Adipose tissue (tissue), 3 donors: ENCODE measurements around the gene EBLN2. TPM values are rescaled to one million over a fixed set of nuclear protein-coding genes. Genes with fewer than 3 reads are reported as not detected.
"Not testable (repeated sequence)": the region's sequence is repeated elsewhere in the genome, so short reads cannot be mapped to it uniquely, and the experiment has no call there.

Experiments
- H3K27ac ChIP-seq: one replicate; pipeline ENCODE4 v1.5.1; 2013; ENCODE audit warnings: low read depth, low read length
- WGBS, 3 donors: extraction: QIAGEN DNeasy Blood & Tissue Kit; methylation state at CpG; one replicate each; pipeline ENCODE4 v1.1.7; 2013; 5-methylcytosine and 5-hydroxymethylcytosine counted together
- polyA plus RNA-seq, 3 donors: library from polyadenylated mRNA; stranded (reverse); fragments of 200-250 nt; gene quantifications; one replicate each; pipeline ENCODE4 v1.2.3, GENCODE V29; 2013
- donor health status: healthy with polysubstance abuse.
- donor health status: Bipolar disorder and iron deficiency.
- donor health status: healthy.

EBLN2 gene
- polyA plus RNA-seq, 3 donors = 0.34 to 1.1 (median 0.66) TPM

GRCh38 chr3:73056014-73056844 is 5.2 kb upstream of the EBLN2 start:
- no peak overlapping the region for H3K27ac ChIP-seq
- 18 to 35% (median 34%) methylated on average over 5 of the region's 5 CpGs for WGBS, 3 donors

- H3K27ac ChIP-seq = no peak overlapping the region
Measured at GRCh38 chr3:73056845-73057150, 4.7 kb upstream of the EBLN2 start.

- H3K27ac ChIP-seq = no peak overlapping the region
- 32 to 82% (median 59%) methylated on average over 1 of the region's 1 CpG for WGBS, 3 donors
Measured at GRCh38 chr3:73060302-73060723, 1.1 kb upstream of the EBLN2 start.

- H3K27ac ChIP-seq = not testable (repeated sequence)
Measured at GRCh38 chr3:73066243-73066642, 4.8 kb downstream of the EBLN2 start.

- WGBS, 3 donors = 53 to 86% (median 56%) methylated on average over 3 of the region's 3 CpGs
- H3K27ac ChIP-seq = no peak overlapping the region
Measured at GRCh38 chr3:73068419-73068818, 7.0 kb downstream of the EBLN2 start.

DNA sequence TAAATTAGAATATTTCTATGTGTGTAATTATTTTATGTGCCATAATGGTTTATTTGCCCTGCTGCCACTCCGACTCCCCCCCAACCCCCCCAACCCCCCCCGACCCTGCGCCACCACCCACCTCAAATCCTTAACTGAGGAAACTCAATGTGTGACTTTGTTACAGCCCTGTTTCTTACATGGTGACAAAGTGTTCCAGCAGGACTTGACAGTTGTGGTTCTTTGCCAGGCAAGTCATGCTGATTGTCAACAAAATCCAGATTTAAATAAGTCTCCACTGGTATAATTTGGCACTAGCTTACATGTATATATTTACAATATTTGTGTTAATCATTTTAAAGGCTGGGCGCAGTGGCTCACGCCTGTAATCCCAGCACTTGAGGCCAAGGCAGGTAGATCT is 7.7 kb downstream of the EBLN2 start:
- 88 to 96% (median 94%) methylated on average over 5 of the region's 5 CpGs for WGBS, 3 donors

GRCh38 chr3:73069775-73070444 is 8.5 kb downstream of the EBLN2 start:
- no peak overlapping the region for H3K27ac ChIP-seq

More for the DNA sequence above, 7.7 kb downstream of the EBLN2 start:
- no peak overlapping the region for H3K27ac ChIP-seq

GRCh38 chr3:73070675-73071575 is 9.5 kb downstream of the EBLN2 start:
- 53 to 59% (median 56%) methylated on average over 6 of the region's 6 CpGs for WGBS, 3 donors
- no peak overlapping the region for H3K27ac ChIP-seq

More at GRCh38 chr3:73069775-73070444, 8.5 kb downstream of the EBLN2 start:
- WGBS, 3 donors = 88 to 94% (median 88%) methylated on average over 14 of the region's 14 CpGs

- 94 to 95% (median 95%) methylated on average over 1 of the region's 1 CpG for WGBS, 3 donors
Measured at GRCh38 chr3:73071952-73072351, 10.5 kb downstream of the EBLN2 start.

DNA sequence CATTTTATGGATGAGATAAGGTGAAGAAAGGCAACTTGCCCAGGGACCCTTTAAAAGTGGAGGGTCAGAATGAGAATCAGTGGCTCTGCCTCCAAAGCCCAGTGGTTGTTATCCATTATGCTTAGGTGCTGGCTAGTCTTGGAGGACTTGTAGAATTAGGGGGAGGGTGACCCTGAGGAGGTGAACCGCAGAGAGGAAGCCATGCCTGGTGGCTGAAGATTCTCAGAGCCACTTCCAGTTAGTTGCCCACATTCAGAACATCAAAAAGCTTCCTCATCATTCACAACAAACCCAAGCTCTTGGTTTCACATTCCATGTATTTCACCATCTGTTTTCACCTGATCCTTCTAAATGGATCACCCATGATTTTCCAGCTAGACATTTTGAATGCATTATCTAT is 11.2 kb downstream of the EBLN2 start:
- whole genome bisulfite sequencing, 3 donors = 44 to 85% (median 57%) methylated on average over 1 of the region's 1 CpG
- H3K27ac ChIP-seq = no peak overlapping the region

More at GRCh38 chr3:73071952-73072351, 10.5 kb downstream of the EBLN2 start:
- H3K27ac ChIP-seq = no peak overlapping the region

- WGBS, 3 donors = 61 to 74% (median 70%) methylated on average over 4 of the region's 4 CpGs
- H3K27ac ChIP-seq = no peak overlapping the region
Measured at GRCh38 chr3:73073091-73073707, 11.7 kb downstream of the EBLN2 start.

GRCh38 chr3:73074781-73075180 is 13.3 kb downstream of the EBLN2 start:
- 80 to 88% (median 84%) methylated on average over 8 of the region's 8 CpGs for WGBS, 3 donors
- H3K27ac ChIP-seq = no peak overlapping the region

DNA sequence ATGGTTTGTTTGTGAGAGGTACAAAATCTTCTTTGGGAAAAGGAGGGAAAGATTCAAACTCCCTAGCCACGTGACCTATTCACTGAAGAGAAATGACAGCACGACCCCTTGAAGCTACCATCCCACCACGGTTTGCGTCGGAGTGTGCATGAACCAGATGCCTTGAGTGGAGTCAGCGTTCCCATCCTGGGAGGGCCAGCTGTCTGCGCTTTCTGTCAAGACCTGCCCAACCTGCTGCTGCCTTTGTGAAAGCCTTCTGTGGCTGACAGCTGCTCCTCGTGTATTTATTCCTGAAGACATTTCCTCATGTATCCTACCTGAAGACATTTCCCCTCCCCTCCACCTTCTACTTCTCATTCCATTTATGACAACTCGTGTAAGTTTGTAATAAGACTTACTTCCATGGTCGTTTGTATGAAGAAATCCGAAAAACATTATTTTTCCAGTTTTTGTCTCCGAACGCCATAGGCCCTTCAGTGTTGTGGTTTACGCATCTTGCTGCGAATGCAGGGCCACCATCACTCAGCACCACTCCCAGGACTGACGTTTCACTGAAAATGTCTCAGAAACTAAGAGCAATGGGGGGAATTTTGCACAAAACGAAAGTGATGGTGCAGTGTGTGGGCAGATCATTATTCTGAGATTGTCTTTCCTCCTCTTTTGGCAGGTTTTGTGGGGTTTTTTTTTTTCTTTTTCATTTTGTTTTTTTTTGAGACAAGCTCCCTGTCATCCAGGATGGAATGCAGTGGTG is 18.9 kb downstream of the EBLN2 start:
- 70 to 73% (median 71%) methylated on average over 17 of the region's 17 CpGs for WGBS, 3 donors
- H3K27ac ChIP-seq = no peak overlapping the region

DNA sequence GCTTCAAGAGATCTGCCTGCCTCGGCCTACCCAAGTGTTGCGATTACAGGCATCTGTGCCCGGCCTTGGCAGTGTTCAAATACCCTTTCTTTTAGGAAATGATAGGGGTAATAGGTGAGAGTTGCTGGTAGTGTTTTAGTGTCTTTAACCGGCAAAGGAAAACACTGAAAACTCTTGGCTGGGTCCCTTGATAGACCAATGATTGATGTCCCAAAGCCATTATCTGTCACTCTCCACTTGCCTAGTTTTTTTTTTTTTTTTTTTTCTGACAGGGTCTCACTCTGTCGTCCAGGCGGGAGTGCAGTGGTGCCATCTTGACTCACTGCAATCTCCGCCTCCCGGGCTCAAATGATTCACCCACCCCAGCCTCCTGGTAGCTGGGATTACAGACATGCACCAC is 19.7 kb downstream of the EBLN2 start:
- WGBS, 3 donors = 90 to 95% (median 94%) methylated on average over 8 of the region's 8 CpGs

DNA sequence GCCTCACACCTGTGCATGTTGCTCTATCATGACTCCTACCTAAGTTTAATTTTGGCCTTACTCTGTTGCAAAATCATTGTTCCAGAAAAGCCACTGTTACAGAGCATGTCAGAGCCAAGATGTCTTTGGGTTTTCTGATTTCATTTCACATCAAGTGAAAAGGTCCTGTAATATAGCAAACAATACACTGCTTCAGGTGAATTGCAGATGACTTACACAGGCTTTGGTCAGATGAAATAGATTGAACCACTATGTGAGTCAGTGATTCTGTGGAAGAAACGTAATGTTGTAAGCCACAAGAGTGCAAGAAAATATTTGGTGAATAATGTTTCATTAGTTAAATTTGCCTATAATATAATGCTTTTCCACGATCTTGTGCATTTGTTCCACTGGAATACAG is 22.7 kb downstream of the EBLN2 start:
- WGBS, 3 donors = 82 to 94% (median 94%) methylated on average over 2 of the region's 2 CpGs

More for the DNA sequence above, 19.7 kb downstream of the EBLN2 start:
- H3K27ac ChIP-seq = no peak overlapping the region

DNA sequence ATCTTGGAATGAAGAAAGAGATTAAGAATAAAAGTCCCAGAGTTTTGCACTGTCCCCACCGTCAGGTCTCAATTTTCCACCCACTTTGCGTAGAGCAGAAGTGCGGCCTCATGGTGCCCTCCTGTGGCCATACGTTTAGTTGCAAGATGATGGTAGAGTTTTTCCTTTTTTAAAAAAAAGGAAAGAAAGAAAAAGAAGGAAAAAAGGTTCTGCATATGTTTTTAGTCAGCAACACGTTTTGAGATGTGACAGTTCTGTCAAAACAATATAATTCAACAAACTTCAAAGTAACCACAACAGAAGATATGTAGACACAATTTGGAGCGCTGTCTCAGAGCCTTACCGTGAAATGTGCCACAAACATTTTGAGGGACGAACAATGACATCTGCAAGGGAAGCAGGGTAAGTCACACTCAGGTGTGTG is 24.6 kb downstream of the EBLN2 start:
- WGBS, 3 donors = 23 to 24% (median 23%) methylated on average over 8 of the region's 8 CpGs

More for the DNA sequence above, 22.7 kb downstream of the EBLN2 start:
- H3K27ac ChIP-seq = no peak overlapping the region

GRCh38 chr3:73094129-73094528 is 32.7 kb downstream of the EBLN2 start:
- WGBS, 3 donors = 49 to 92% (median 66%) methylated on average over 6 of the region's 6 CpGs

More for the DNA sequence above, 24.6 kb downstream of the EBLN2 start:
- H3K27ac ChIP-seq = no peak overlapping the region

GRCh38 chr3:73094951-73095350 is 33.5 kb downstream of the EBLN2 start:
- H3K27ac ChIP-seq = no peak overlapping the region
- 60 to 70% (median 64%) methylated on average over 12 of the region's 12 CpGs for WGBS, 3 donors

More at GRCh38 chr3:73094129-73094528, 32.7 kb downstream of the EBLN2 start:
- no peak overlapping the region for H3K27ac ChIP-seq
